Measurements from ENCODE around the gene RCSD1.

DNA sequence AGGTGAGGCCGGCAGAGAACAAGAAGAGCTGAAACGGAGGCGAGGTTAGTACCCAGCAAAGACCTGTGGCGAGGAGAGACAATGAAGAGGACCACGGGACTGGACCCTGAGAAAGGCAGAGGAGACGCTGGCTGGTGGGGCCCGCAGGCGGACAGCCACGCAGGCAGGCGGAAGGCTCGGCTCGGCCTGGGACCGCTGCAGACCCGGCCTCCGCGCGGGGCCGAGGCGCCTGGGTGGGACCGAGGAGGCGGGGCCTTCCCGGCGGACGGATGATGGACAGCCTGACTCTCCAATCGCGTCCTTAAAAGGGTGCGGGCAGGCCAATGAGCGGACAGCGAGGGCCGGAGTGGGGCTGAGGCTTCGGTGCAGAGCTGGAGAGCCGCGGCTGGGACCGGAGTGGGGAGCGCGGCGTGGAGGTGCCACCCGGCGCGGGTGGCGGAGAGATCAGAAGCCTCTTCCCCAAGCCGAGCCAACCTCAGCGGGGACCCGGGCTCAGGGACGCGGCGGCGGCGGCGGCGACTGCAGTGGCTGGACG lies 91.7 kb downstream of the RCSD1 start, which contains the start of gene MPZL1:
- TF ChIP-seq, protein P1, sequence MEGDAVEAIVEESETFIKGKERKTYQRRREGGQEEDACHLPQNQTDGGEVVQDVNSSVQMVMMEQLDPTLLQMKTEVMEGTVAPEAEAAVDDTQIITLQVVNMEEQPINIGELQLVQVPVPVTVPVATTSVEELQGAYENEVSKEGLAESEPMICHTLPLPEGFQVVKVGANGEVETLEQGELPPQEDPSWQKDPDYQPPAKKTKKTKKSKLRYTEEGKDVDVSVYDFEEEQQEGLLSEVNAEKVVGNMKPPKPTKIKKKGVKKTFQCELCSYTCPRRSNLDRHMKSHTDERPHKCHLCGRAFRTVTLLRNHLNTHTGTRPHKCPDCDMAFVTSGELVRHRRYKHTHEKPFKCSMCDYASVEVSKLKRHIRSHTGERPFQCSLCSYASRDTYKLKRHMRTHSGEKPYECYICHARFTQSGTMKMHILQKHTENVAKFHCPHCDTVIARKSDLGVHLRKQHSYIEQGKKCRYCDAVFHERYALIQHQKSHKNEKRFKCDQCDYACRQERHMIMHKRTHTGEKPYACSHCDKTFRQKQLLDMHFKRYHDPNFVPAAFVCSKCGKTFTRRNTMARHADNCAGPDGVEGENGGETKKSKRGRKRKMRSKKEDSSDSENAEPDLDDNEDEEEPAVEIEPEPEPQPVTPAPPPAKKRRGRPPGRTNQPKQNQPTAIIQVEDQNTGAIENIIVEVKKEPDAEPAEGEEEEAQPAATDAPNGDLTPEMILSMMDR (IDR thresholded peaks at IDR 0.05) = no peak
- peak; percentile 23 to 90 for TF ChIP-seq POLR2A (IDR thresholded peaks at IDR 0.05)

Data from thyroid gland (tissue), 4 donors.